K562 (cell line): ENCODE measurements around the gene MB21D2. TPM values are rescaled to one million over a fixed set of nuclear protein-coding genes. Genes with fewer than 3 reads are reported as not detected.

Experiments used
- ATAC-seq: fragments of 200-7000 bp; cut with Tn5 transposase; 3 replicates; pipeline ENCODE4 v1.9.1; 2020; ENCODE audit warnings: moderate library complexity
- BruUV-seq: library from RNA; stranded (reverse); fragments of 400-500 nt; replicated peaks from 2 replicates; lab custom pipeline; 2021; lab: Mats Ljungman, UMichigan
- CTCF ChIA-PET: fragments of 300-600 bp; formaldehyde crosslinking; extraction: SDS; loops from one replicate; lab custom pipeline; 2021; ENCODE audit warnings: low intra/inter-chr PET ratio; lab: Yijun Ruan, JAX
- POLR2A ChIA-PET: fragments of 300-600, 350-650 bp; sonication (Branson Sonifier 250); formaldehyde crosslinking; extraction: SDS; loops from one replicate; lab custom pipeline; 2021; ENCODE audit warnings: antibody characterized with exemption, inconsistent platforms; lab: Yijun Ruan, JAX
- DNase-seq, 4 experiments: peaks; one replicate each; pipeline versions ENCODE4 v3.0.0 to v3.0.0-alpha.2; 2011 to 2018; ENCODE audit warnings: low spot score in 3 of 4, mixed read lengths in 3 of 4; ENCODE audit errors: extremely low read depth in 1 of 4
- FAIRE-seq: peaks from 2 replicates; lab custom pipeline; 2011; peaks lifted over from hg19 to GRCh38; lab: Jason Lieb, UNC
- H2AFZ ChIP-seq: 2 replicates; pipeline ENCODE4 v1.6.0; 2011; ENCODE audit warnings: low read depth, low read length, control low read depth, inconsistent platforms
- H3K27ac ChIP-seq: fragments of 200-600 bp; 3 replicates; pipeline ENCODE4 v1.8.0; 2011; ENCODE audit warnings: low read depth, mild to moderate bottlenecking, control low read depth, inconsistent platforms, low read length, moderate library complexity, mixed read lengths; ENCODE audit errors: extremely low read depth
- H3K27me3 ChIP-seq, 2 experiments: fragments of 300-600 bp in 1 of 2; 2 replicates in 1 of 2; 3 replicates in 1 of 2; pipeline versions ENCODE4 v1.6.0 to v1.8.0; 2011; ENCODE audit warnings: inconsistent platforms in 2 of 2, low read length in 2 of 2, mild to moderate bottlenecking in 1 of 2, mixed read lengths in 1 of 2, moderate library complexity in 1 of 2; ENCODE audit not compliant: control insufficient read depth in 2 of 2, insufficient read depth in 2 of 2
- H3K36me3 ChIP-seq: fragments of 300-600 bp; 3 replicates; pipeline ENCODE4 v1.8.0; 2011; ENCODE audit warnings: mild to moderate bottlenecking, low read length, inconsistent platforms; ENCODE audit not compliant: control insufficient read depth, insufficient read depth
- H3K4me1 ChIP-seq, 2 experiments: fragments of 200-600 bp in 1 of 2; replicated peaks in 1 of 2; 2 replicates in 1 of 2; 3 replicates in 1 of 2; pipeline versions ENCODE4 v1.5.1 to v1.8.0; 2011; ENCODE audit warnings: inconsistent platforms in 2 of 2, low read length in 2 of 2, mild to moderate bottlenecking in 1 of 2, mixed read lengths in 1 of 2, moderate library complexity in 1 of 2; ENCODE audit not compliant: control insufficient read depth in 2 of 2, insufficient read depth in 2 of 2
- H3K4me2 ChIP-seq: 2 replicates; pipeline ENCODE4 v1.6.1; 2011; ENCODE audit warnings: low read length, control low read depth, inconsistent platforms, mixed read lengths; ENCODE audit not compliant: insufficient read depth
- H3K4me3 ChIP-seq: fragments of 200-600 bp; sonication (generic), shearing (Covaris generic); 2 replicates; pipeline ENCODE4 v1.5.1; 2016; ENCODE audit warnings: control low read depth, inconsistent platforms
- H3K79me2 ChIP-seq: fragments of 200-600 bp; 3 replicates; pipeline ENCODE4 v1.8.0; 2011; ENCODE audit warnings: low read length, inconsistent platforms; ENCODE audit not compliant: control insufficient read depth, insufficient read depth
- H3K9ac ChIP-seq, 2 experiments: 2 replicates each; pipeline versions ENCODE4 v1.6.0 to v1.6.1; 2011; ENCODE audit warnings: low read depth in 2 of 2, low read length in 2 of 2, control low read depth in 1 of 2, inconsistent platforms in 1 of 2, mild to moderate bottlenecking in 1 of 2, mixed read lengths in 1 of 2; ENCODE audit not compliant: insufficient read depth in 1 of 2
- H3K9me1 ChIP-seq: one replicate; pipeline ENCODE4 v1.6.0; 2011; ENCODE audit warnings: inconsistent platforms, mild to moderate bottlenecking, low read length, moderate library complexity; ENCODE audit not compliant: control insufficient read depth, insufficient read depth
- H3K9me3 ChIP-seq: replicated peaks from 2 replicates; pipeline ENCODE4 v1.5.1; 2011; ENCODE audit warnings: low read depth, low read length, inconsistent platforms; ENCODE audit not compliant: control insufficient read depth, insufficient read depth
- H4K20me1 ChIP-seq: replicated peaks from 2 replicates; pipeline ENCODE4 v1.6.1; 2011; ENCODE audit warnings: low read length, inconsistent platforms, mixed read lengths; ENCODE audit not compliant: control insufficient read depth, insufficient read depth
- CHCHD3 ChIP-seq: fragments of 250-450 bp; sonication (Bioruptor Pico); IDR thresholded peaks from 2 replicates; pipeline ENCODE4 v2.1.2; 2022; ENCODE audit warnings: mild to moderate bottlenecking
- ETS1 ChIP-seq: conservative IDR thresholded peaks from 2 replicates; pipeline ENCODE4 v1.6.1; 2011; ENCODE audit warnings: low read depth, mild to moderate bottlenecking, low read length; ENCODE audit not compliant: control insufficient read depth
- FOXJ2 ChIP-seq: fragments of 200-800 bp; sonication (Bioruptor generic); IDR thresholded peaks from 2 replicates; pipeline ENCODE4 v1.6.1; 2016; ENCODE audit warnings: missing genetic modification characterization, missing compliant biosample characterization
- HNRNPH1 ChIP-seq: fragments of 200-400 bp; formaldehyde crosslinking; optimal IDR thresholded peaks from 2 replicates; pipeline ENCODE3; 2017; ENCODE audit warnings: low read depth, mild to moderate bottlenecking, low read length, moderate library complexity
- KDM2B ChIP-seq: fragments of 250-450 bp; sonication (Bioruptor Pico); IDR thresholded peaks from 2 replicates; pipeline ENCODE4 v1.8.0; 2021; ENCODE audit warnings: mild to moderate bottlenecking, moderate library complexity
- RBM34 ChIP-seq: fragments of 200-400 bp; formaldehyde crosslinking; IDR thresholded peaks from 2 replicates; pipeline ENCODE4 v1.6.1; 2018; ENCODE audit warnings: low read length, borderline replicate concordance; ENCODE audit not compliant: insufficient read depth
- RERE ChIP-seq: sonication (generic); formaldehyde crosslinking; IDR thresholded peaks from 2 replicates; pipeline ENCODE4 v1.8.0; 2023; ENCODE audit warnings: missing genetic modification reagents, mild to moderate bottlenecking, borderline replicate concordance
- SAP30 ChIP-seq: fragments of 200-600 bp; sonication (generic); IDR thresholded peaks from 2 replicates; pipeline ENCODE4 v1.6.1; 2012; ENCODE audit warnings: borderline replicate concordance, low read depth, mild to moderate bottlenecking, moderate library complexity, low read length, control low read depth, inconsistent platforms; ENCODE audit not compliant: insufficient read depth, poor library complexity, severe bottlenecking
- SRSF7 ChIP-seq: fragments of 200-400 bp; formaldehyde crosslinking; optimal IDR thresholded peaks from 2 replicates; pipeline ENCODE3; 2017; ENCODE audit warnings: mild to moderate bottlenecking, low read depth, low read length
- ZC3H4 ChIP-seq: sonication (generic); formaldehyde crosslinking; IDR thresholded peaks from 2 replicates; pipeline ENCODE4 v1.9.0; 2021; ENCODE audit warnings: missing genetic modification reagents, borderline replicate concordance
- ZNF23 ChIP-seq: fragments of 250-450 bp; sonication (Bioruptor Pico); IDR thresholded peaks from 2 replicates; pipeline ENCODE4 v1.4.0; 2020; ENCODE audit warnings: mild to moderate bottlenecking
- ZNF3 ChIP-seq: fragments of 250-450 bp; sonication (Bioruptor Pico); IDR thresholded peaks from 2 replicates; pipeline ENCODE4 v1.5.0; 2021; ENCODE audit warnings: mild to moderate bottlenecking, moderate library complexity
- ZNF398 ChIP-seq: fragments of 250-450 bp; sonication (Bioruptor Pico); IDR thresholded peaks from 2 replicates; pipeline ENCODE4 v1.8.0; 2021; ENCODE audit warnings: moderate library complexity, mild to moderate bottlenecking, inconsistent platforms
- WGBS: fragments of 100-300 bp; shearing (Covaris generic); methylation state at CpG from one replicate; pipeline ENCODE4 v1.1.6; 2016; ENCODE audit warnings: low coverage, mixed read lengths; ENCODE audit not compliant: insufficient coverage; ENCODE audit errors: missing lambda C conversion rate; 5-methylcytosine and 5-hydroxymethylcytosine counted together
- in situ Hi-C: fragments of 300-500 bp; cut with MboI; formaldehyde crosslinking; loops from 4 replicates; pipeline ENCODE4 v1.15.0; 2018; ENCODE audit warnings: inconsistent platforms, mixed read lengths
- intact Hi-C: fragments of 100-400 bp; cut with micrococcal nuclease; formaldehyde crosslinking; loops from 2 replicates; pipeline ENCODE4 v1.14.2; 2022
- polyA plus RNA-seq, 8 experiments: library from polyadenylated mRNA; depleted of rRNA in 4 of 8; stranded (reverse) in 5 of 8; unstranded in 3 of 8; fragments of >200 nt; fragmentation: Nextera tagmentation in 2 of 8; fragmentation: Illumina TruSeq in 1 of 8; extraction: Ambion mirVana in 2 of 8; extraction: Trizol in 1 of 8; gene quantifications; 2 replicates each; pipeline versions ENCODE4 v1.2.1 to v1.2.3, GENCODE V29; 2011 to 2014; ENCODE audit warnings: inconsistent platforms in 1 of 8, missing spikeins in 1 of 8
- total RNA-seq, 7 experiments: library from RNA; depleted of rRNA in 6 of 7; stranded (reverse); fragments of >200 nt in 6 of 7; fragmentation: Illumina TruSeq in 2 of 7; extraction: Trizol in 2 of 7; gene quantifications; 2 replicates each; pipeline versions ENCODE4 v1.2.1 to v1.2.3, GENCODE V29; 2011 to 2021; ENCODE audit warnings: low replicate concordance in 1 of 7

MB21D2 gene
- total and polyA plus RNA-seq, 9 of the 15 experiments (the other 6 are each of a cell fraction or from before 2014, with no cell fraction given), result 0.01 TPM; not detected in 8

GRCh38 chr3:192888190-192888589, 29.5 kb downstream of the MB21D2 start:
- in situ Hi-C loops, result no loop called here
- TF ChIP-seq RBM34 (no peak), HNRNPH1 (no peak), RERE (CRISPR knock-in tag) (no peak), CHCHD3 (CRISPR knock-in tag) (no peak), SAP30 (no peak), ZNF23 (CRISPR knock-in tag) (no peak), ZNF3 (CRISPR knock-in tag) (no peak), ZC3H4 (CRISPR knock-in tag) (no peak), FOXJ2 (tag) (no peak), ETS1 (no peak), KDM2B (CRISPR knock-in tag) (no peak), SRSF7 (no peak), ZNF398 (CRISPR knock-in tag) (no peak)

More at GRCh38 chr3:192888190-192888589, 29.5 kb downstream of the MB21D2 start:
- Histone ChIP-seq H2AFZ (no peak overlapping the region), H3K36me3 (no peaks in the 10 kb centered on the region), H3K4me3 (no peak overlapping the region), H4K20me1 (no peaks in the 10 kb centered on the region), H3K4me2 (no peak overlapping the region), H3K79me2 (no peaks in the 10 kb centered on the region), H3K9me3 (no peaks in the 10 kb centered on the region), H3K9ac (no peak overlapping the region), H3K27ac (no peak overlapping the region), H3K27me3 (no peaks in the 10 kb centered on the region; a peak in 1 of 5 replicates), H3K4me1 (no peaks in the 10 kb centered on the region), H3K9me1 (no peaks in the 10 kb centered on the region)
- 0% methylated on average over 5 of the region's 5 CpGs for WGBS
- FAIRE-seq, result no peak
- intact Hi-C loops, result no loop called here
- no peak for DNase-seq
- ChIA-PET CTCF (no interaction called here), POLR2A (interaction anchor here (0.6 kb wide), 1 partner anchor 310 kb away, joined by 3 read pairs; no protein-coding TSS in a partner anchor)
- no TSS peak for BruUV-seq
- no peak for ATAC-seq
